Suppressor macrophage treated with lipopolysaccharide for 4 hours (primary cell): Measurements from ENCODE around the gene WNT7A.

Source experiments
- DNase-seq: peaks from one replicate; pipeline ENCODE4 v3.0.0-alpha.2; 2020

WNT7A gene

GRCh38 chr3:13825821-13826220 lies 54.0 kb downstream of the WNT7A start:
- no peak for DNase-seq

- no peak for DNase-seq
These were observed 54.6 kb downstream of the WNT7A start for GRCh38 chr3:13825311-13825579.

GRCh38 chr3:13824521-13825310 lies 55.2 kb downstream of the WNT7A start:
- DNase-seq, result no peak

GRCh38 chr3:13823692-13824091 lies 56.2 kb downstream of the WNT7A start:
- DNase-seq, result no peak

GRCh38 chr3:13822871-13823585 lies 56.8 kb downstream of the WNT7A start:
- DNase-seq, result no peak

- DNase-seq, result no peak
These were observed 57.8 kb downstream of the WNT7A start for GRCh38 chr3:13822042-13822441.

GRCh38 chr3:13821126-13821525 lies 58.7 kb downstream of the WNT7A start:
- no peak for DNase-seq

- DNase-seq, result no peak
These were observed 61.0 kb downstream of the WNT7A start for GRCh38 chr3:13818919-13819318.

GRCh38 chr3:13815088-13815683 lies 64.7 kb downstream of the WNT7A start:
- no peak for DNase-seq

GRCh38 chr3:13812034-13812471 lies 67.8 kb downstream of the WNT7A start:
- no peak for DNase-seq

GRCh38 chr3:13811614-13812013 lies 68.3 kb downstream of the WNT7A start:
- no peak for DNase-seq

- DNase-seq, result no peak
These were observed 71.3 kb downstream of the WNT7A start for GRCh38 chr3:13808550-13808949.

- DNase-seq, result no peak
These were observed 78.3 kb downstream of the WNT7A start for GRCh38 chr3:13801361-13802204.

GRCh38 chr3:13800064-13800463 lies 79.8 kb downstream of the WNT7A start:
- no peak for DNase-seq

GRCh38 chr3:13798401-13798800 lies 81.5 kb downstream of the WNT7A start:
- DNase-seq, result no peak

GRCh38 chr3:13796701-13797460 lies 83.0 kb downstream of the WNT7A start:
- DNase-seq, result no peak

- no peak for DNase-seq
These were observed 84.1 kb downstream of the WNT7A start for GRCh38 chr3:13795816-13796215.

- no peak for DNase-seq
These were observed 85.5 kb downstream of the WNT7A start for GRCh38 chr3:13794322-13794721.

- DNase-seq, result no peak
These were observed 86.4 kb downstream of the WNT7A start for GRCh38 chr3:13793451-13793850.

GRCh38 chr3:13792512-13793371 lies 87.1 kb downstream of the WNT7A start:
- no peak for DNase-seq

GRCh38 chr3:13792051-13792490 lies 87.8 kb downstream of the WNT7A start:
- no peak for DNase-seq
